PFSK-1 (cell line): ENCODE data around the gene EVX2.

Experiments used
- FOXP2 ChIP-seq: optimal IDR thresholded peaks from 2 replicates; pipeline ENCODE3; 2011; ENCODE audit warnings: borderline replicate concordance, control low read depth, inconsistent platforms; ENCODE audit not compliant: insufficient read depth; ENCODE audit errors: extremely low read length, extremely low read depth
- POLR2AphosphoS5 ChIP-seq: IDR thresholded peaks from 2 replicates; pipeline ENCODE4 v1.6.1; 2012; ENCODE audit warnings: low read depth, mild to moderate bottlenecking, control low read depth, low read length, moderate library complexity
- SIN3A ChIP-seq: IDR thresholded peaks from 2 replicates; pipeline ENCODE4 v1.6.1; 2012; ENCODE audit warnings: mild to moderate bottlenecking, low read length, moderate library complexity, borderline replicate concordance; ENCODE audit not compliant: insufficient read depth
- TAF1 ChIP-seq: IDR thresholded peaks from 2 replicates; pipeline ENCODE4 v1.6.1; 2012; ENCODE audit warnings: low read length, control low read depth, borderline replicate concordance; ENCODE audit not compliant: insufficient read depth
- TF ChIP-seq, protein P1 (sequence below), 2 experiments: IDR thresholded peaks; 2 replicates each; pipeline versions ENCODE4 v1.6.1 to v1.8.0; 2011 to 2012; ENCODE audit warnings: low read depth in 2 of 2, low read length in 2 of 2, control low read depth in 1 of 2, inconsistent platforms in 1 of 2, mild to moderate bottlenecking in 1 of 2, moderate library complexity in 1 of 2; ENCODE audit not compliant: insufficient read depth in 1 of 2

GRCh38 chr2:176093145-176093897 is 9.6 kb upstream of the EVX2 start:
- no peak for TF ChIP-seq POLR2AphosphoS5
- TF ChIP-seq SIN3A: no peak
- TF ChIP-seq, protein P1, sequence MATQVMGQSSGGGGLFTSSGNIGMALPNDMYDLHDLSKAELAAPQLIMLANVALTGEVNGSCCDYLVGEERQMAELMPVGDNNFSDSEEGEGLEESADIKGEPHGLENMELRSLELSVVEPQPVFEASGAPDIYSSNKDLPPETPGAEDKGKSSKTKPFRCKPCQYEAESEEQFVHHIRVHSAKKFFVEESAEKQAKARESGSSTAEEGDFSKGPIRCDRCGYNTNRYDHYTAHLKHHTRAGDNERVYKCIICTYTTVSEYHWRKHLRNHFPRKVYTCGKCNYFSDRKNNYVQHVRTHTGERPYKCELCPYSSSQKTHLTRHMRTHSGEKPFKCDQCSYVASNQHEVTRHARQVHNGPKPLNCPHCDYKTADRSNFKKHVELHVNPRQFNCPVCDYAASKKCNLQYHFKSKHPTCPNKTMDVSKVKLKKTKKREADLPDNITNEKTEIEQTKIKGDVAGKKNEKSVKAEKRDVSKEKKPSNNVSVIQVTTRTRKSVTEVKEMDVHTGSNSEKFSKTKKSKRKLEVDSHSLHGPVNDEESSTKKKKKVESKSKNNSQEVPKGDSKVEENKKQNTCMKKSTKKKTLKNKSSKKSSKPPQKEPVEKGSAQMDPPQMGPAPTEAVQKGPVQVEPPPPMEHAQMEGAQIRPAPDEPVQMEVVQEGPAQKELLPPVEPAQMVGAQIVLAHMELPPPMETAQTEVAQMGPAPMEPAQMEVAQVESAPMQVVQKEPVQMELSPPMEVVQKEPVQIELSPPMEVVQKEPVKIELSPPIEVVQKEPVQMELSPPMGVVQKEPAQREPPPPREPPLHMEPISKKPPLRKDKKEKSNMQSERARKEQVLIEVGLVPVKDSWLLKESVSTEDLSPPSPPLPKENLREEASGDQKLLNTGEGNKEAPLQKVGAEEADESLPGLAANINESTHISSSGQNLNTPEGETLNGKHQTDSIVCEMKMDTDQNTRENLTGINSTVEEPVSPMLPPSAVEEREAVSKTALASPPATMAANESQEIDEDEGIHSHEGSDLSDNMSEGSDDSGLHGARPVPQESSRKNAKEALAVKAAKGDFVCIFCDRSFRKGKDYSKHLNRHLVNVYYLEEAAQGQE (IDR thresholded peaks at IDR 0.05; ENCODE audit: insufficient read depth in 1 of 2, low read depth in 2 of 2, low read length in 2 of 2): no peak
- no peak for TF ChIP-seq TAF1
- TF ChIP-seq FOXP2: no peak
